H9 (cell line): ENCODE results near the gene MFN2. TPM values are rescaled to one million over a fixed set of nuclear protein-coding genes. Genes with fewer than 3 reads are reported as not detected.

Experiments
- DNase-seq: peaks from one replicate; pipeline ENCODE4 v3.0.0-alpha.2; 2017
- H2AFZ ChIP-seq: one replicate; pipeline ENCODE4 v1.6.1; 2013; ENCODE audit warnings: mild to moderate bottlenecking, low read length, control low read depth, moderate library complexity
- H2AK5ac ChIP-seq: 2 replicates; pipeline ENCODE4 v1.6.1; 2013; ENCODE audit warnings: low read length, control low read depth, mixed read lengths; ENCODE audit not compliant: insufficient read length
- H2BK120ac ChIP-seq: one replicate; pipeline ENCODE4 v1.6.1; 2013; ENCODE audit warnings: low read depth, mild to moderate bottlenecking, low read length, control low read depth, inconsistent platforms; ENCODE audit not compliant: poor library complexity, severe bottlenecking
- H2BK12ac ChIP-seq: 2 replicates; pipeline ENCODE4 v1.6.1; 2013; ENCODE audit warnings: low read length, control low read depth, mixed read lengths, low read depth; ENCODE audit not compliant: insufficient read length
- H2BK15ac ChIP-seq: 2 replicates; pipeline ENCODE4 v1.6.1; 2013; ENCODE audit warnings: low read depth, low read length, control low read depth
- H2BK20ac ChIP-seq: one replicate; pipeline ENCODE4 v1.6.1; 2013; ENCODE audit warnings: low read depth, mild to moderate bottlenecking, low read length, control low read depth, inconsistent platforms; ENCODE audit not compliant: poor library complexity, severe bottlenecking
- H2BK5ac ChIP-seq: 2 replicates; pipeline ENCODE4 v1.6.1; 2013; ENCODE audit warnings: low read length, control low read depth, mixed read lengths; ENCODE audit not compliant: insufficient read length
- H3K14ac ChIP-seq: 2 replicates; pipeline ENCODE4 v1.6.1; 2013; ENCODE audit warnings: low read length, control low read depth; ENCODE audit not compliant: insufficient read depth
- H3K18ac ChIP-seq: 2 replicates; pipeline ENCODE4 v1.6.1; 2013; ENCODE audit warnings: low read depth, mild to moderate bottlenecking, mixed read lengths, low read length, control low read depth; ENCODE audit not compliant: insufficient read length
- H3K23ac ChIP-seq: 2 replicates; pipeline ENCODE4 v1.6.1; 2013; ENCODE audit warnings: low read length, control low read depth, mixed read lengths, low read depth; ENCODE audit not compliant: insufficient read length
- H3K23me2 ChIP-seq: 2 replicates; pipeline ENCODE4 v1.6.1; 2013; ENCODE audit warnings: low read depth, mild to moderate bottlenecking, mixed read lengths, low read length, control low read depth; ENCODE audit not compliant: insufficient read length, poor library complexity, severe bottlenecking
- H3K27ac ChIP-seq: 2 replicates; pipeline ENCODE4 v1.5.1; 2013; ENCODE audit warnings: low read length, control low read depth, mixed read lengths, low read depth; ENCODE audit not compliant: insufficient read length
- H3K27me3 ChIP-seq: 2 replicates; pipeline ENCODE4 v1.6.1; 2013; ENCODE audit warnings: low read length, control low read depth, inconsistent platforms; ENCODE audit not compliant: insufficient read depth
- H3K4ac ChIP-seq: 2 replicates; pipeline ENCODE4 v1.6.1; 2013; ENCODE audit warnings: low read depth, mild to moderate bottlenecking, control low read depth, inconsistent platforms, low read length, moderate library complexity
- H3K4me1 ChIP-seq: 2 replicates; pipeline ENCODE4 v1.6.1; 2013; ENCODE audit warnings: low read length, control low read depth, inconsistent platforms; ENCODE audit not compliant: insufficient read depth
- H3K4me2 ChIP-seq: 2 replicates; pipeline ENCODE4 v1.6.1; 2013; ENCODE audit warnings: low read length, control low read depth, mixed read lengths; ENCODE audit not compliant: insufficient read length, insufficient read depth
- H3K56ac ChIP-seq: 2 replicates; pipeline ENCODE4 v1.6.1; 2013; ENCODE audit warnings: low read depth, mild to moderate bottlenecking, mixed read lengths, low read length, control low read depth; ENCODE audit not compliant: insufficient read length
- H3K79me1 ChIP-seq: 2 replicates; pipeline ENCODE4 v1.6.1; 2013; ENCODE audit warnings: low read depth, mild to moderate bottlenecking, moderate library complexity, low read length, control low read depth, inconsistent platforms; ENCODE audit not compliant: insufficient read depth, poor library complexity, severe bottlenecking
- H3K79me2 ChIP-seq: 2 replicates; pipeline ENCODE4 v1.6.1; 2013; ENCODE audit warnings: low read length, control low read depth, inconsistent platforms; ENCODE audit not compliant: insufficient read depth
- H3K9ac ChIP-seq: 2 replicates; pipeline ENCODE4 v1.6.1; 2013; ENCODE audit warnings: low read length, control low read depth, mixed read lengths; ENCODE audit not compliant: insufficient read length; ENCODE audit errors: extremely low read depth
- H3K9me3 ChIP-seq: one replicate; pipeline ENCODE4 v1.6.1; 2013; ENCODE audit warnings: low read depth, low read length, inconsistent platforms; ENCODE audit not compliant: control insufficient read depth
- H3T11ph ChIP-seq: one replicate; pipeline ENCODE4 v1.6.1; 2013; ENCODE audit warnings: mild to moderate bottlenecking, low read length, control low read depth, inconsistent platforms
- H4K20me1 ChIP-seq: one replicate; pipeline ENCODE4 v1.6.1; 2013; ENCODE audit not compliant: control insufficient read depth, insufficient read length, insufficient read depth
- H4K5ac ChIP-seq: 2 replicates; pipeline ENCODE4 v1.6.1; 2013; ENCODE audit warnings: low read depth, mild to moderate bottlenecking, mixed read lengths, low read length, control low read depth; ENCODE audit not compliant: insufficient read length
- H4K8ac ChIP-seq: replicated peaks from 2 replicates; pipeline ENCODE4 v1.6.1; 2013; ENCODE audit warnings: low read length, control low read depth, mixed read lengths, low read depth; ENCODE audit not compliant: insufficient read length
- H4K91ac ChIP-seq: 2 replicates; pipeline ENCODE4 v1.6.1; 2013; ENCODE audit warnings: low read depth, mild to moderate bottlenecking, moderate library complexity, mixed read lengths, low read length, control low read depth; ENCODE audit not compliant: insufficient read length
- H3K27ac Mint-ChIP-seq, 3 experiments: 2 replicates in 2 of 3; 3 replicates in 1 of 3; pipeline ENCODE4 v1.8.0; 2020 to 2021; ENCODE audit warnings: mixed read lengths in 3 of 3, mild to moderate bottlenecking in 1 of 3, moderate library complexity in 1 of 3
- H3K27me3 Mint-ChIP-seq: 2 replicates; pipeline ENCODE4 v1.8.0; 2021; ENCODE audit warnings: low read depth, mild to moderate bottlenecking, moderate library complexity, mixed read lengths
- H3K36me3 Mint-ChIP-seq, 3 experiments: 2 replicates in 2 of 3; 3 replicates in 1 of 3; pipeline ENCODE4 v1.8.0; 2020 to 2021; ENCODE audit warnings: low read depth in 3 of 3, mixed read lengths in 3 of 3; ENCODE audit not compliant: insufficient read depth in 1 of 3
- H3K4me1 Mint-ChIP-seq, 2 experiments: 2 replicates each; pipeline ENCODE4 v1.8.0; 2020; ENCODE audit warnings: mixed read lengths in 2 of 2
- H3K4me3 Mint-ChIP-seq, 2 experiments: 2 replicates in 1 of 2; 3 replicates in 1 of 2; pipeline ENCODE4 v1.8.0; 2020 to 2021; ENCODE audit warnings: mild to moderate bottlenecking in 2 of 2, mixed read lengths in 2 of 2, moderate library complexity in 1 of 2
- H3K9me3 Mint-ChIP-seq, 2 experiments: 2 replicates in 1 of 2; 3 replicates in 1 of 2; pipeline ENCODE4 v1.8.0; 2020; ENCODE audit warnings: mild to moderate bottlenecking in 2 of 2, mixed read lengths in 2 of 2, moderate library complexity in 1 of 2
- CTCF ChIP-seq: fragments of 200-600 bp; sonication (generic); conservative IDR thresholded peaks from 3 replicates; pipeline ENCODE4 v1.8.0; 2021; ENCODE audit warnings: antibody characterized with exemption, mild to moderate bottlenecking
- WGBS: extraction: QIAGEN DNeasy Blood & Tissue Kit; methylation state at CpG from one replicate; pipeline ENCODE4 v1.1.7; 2013; ENCODE audit warnings: missing lambda C conversion rate, low lambda C conversion rate, mixed read lengths; ENCODE audit not compliant: insufficient read length; ENCODE audit errors: extremely low coverage; 5-methylcytosine and 5-hydroxymethylcytosine counted together
- total RNA-seq: library from RNA; stranded (reverse); gene quantifications from 2 replicates; pipeline ENCODE4 v1.2.1, GENCODE V29; 2021

The MFN2 gene
- total RNA-seq, 1 experiment from 2014 or later: 61.4 TPM

- Histone ChIP-seq H3K4me1 (no peaks in the 10 kb centered on the region; the same call in 1 of the 2 replicates), H3K9ac (no peak overlapping the region)
- TF ChIP-seq CTCF: peak; percentile 37; the same call in 2 of the 3 replicates
Measured at GRCh38 chr1:11982010-11982392, 1.8 kb downstream of the MFN2 start.

More at GRCh38 chr1:11982010-11982392, 1.8 kb downstream of the MFN2 start:
- no peak for DNase-seq
- Histone ChIP-seq H4K91ac (no peak overlapping the region), H4K20me1 (no peaks in the 10 kb centered on the region), H3K14ac (no peak overlapping the region), H3K27me3 (no peaks in the 10 kb centered on the region), H3K18ac (no peak overlapping the region), H2BK5ac (no peak overlapping the region), H3K23me2 (peaks cover 9% of the 10 kb centered on the region), H3K9me3 (no peaks in the 10 kb centered on the region), H3K79me1 (peaks cover 2% of the 10 kb centered on the region), H2BK120ac (no peak overlapping the region), H3K4me2 (no peak overlapping the region), H2AK5ac (no peak overlapping the region), H2BK15ac (no peak overlapping the region), H3K23ac (no peak overlapping the region), H3K4ac (no peak overlapping the region), H4K8ac (no peak overlapping the region), H3K27ac (no peak overlapping the region), H2BK12ac (no peak overlapping the region), H3K56ac (no peak overlapping the region), H2BK20ac (no peak overlapping the region), H4K5ac (no peak overlapping the region), H3K79me2 (peaks cover 4% of the 10 kb centered on the region; the same call in 1 of the 2 replicates), H3T11ph (no peak overlapping the region), H2AFZ (no peak overlapping the region)
- Mint-ChIP-seq H3K27ac (peak overlapping the region in 2 of 3 experiments; percentile 57 to 79; a peak in 4 of 7 replicates), H3K27me3 (no peaks in the 10 kb centered on the region; the same call in 1 of the 2 replicates), H3K36me3 (peaks cover 22 to 51% (median 42%) of the 10 kb centered on the region in 3 experiments; a peak in 6 of 7 replicates), H3K9me3 (no peaks in the 10 kb centered on the region), H3K4me1 (peaks cover 14 to 20% of the 10 kb centered on the region in 2 experiments), H3K4me3 (peak overlapping the region; percentile 96 to 98)
- no CpG with 5 or more reads among the region's 3 CpGs for WGBS
